ENCODE results near the gene UHRF1. TPM values are rescaled to one million over a fixed set of nuclear protein-coding genes. Genes with fewer than 3 reads are reported as not detected.
"Not testable (repeated sequence)": the region's sequence is repeated elsewhere in the genome, so short reads cannot be mapped to it uniquely, and the experiment has no call there.

Gene UHRF1
- total RNA-seq, 1 donor from 2014 or later: 10.4 TPM

- Mint-ChIP-seq H3K4me1 (ENCODE audit: low read depth, unreplicated experiment) (no peaks in the 10 kb centered on the region), H3K27ac (ENCODE audit: unreplicated experiment) (no peak overlapping the region), H3K9me3 (ENCODE audit: unreplicated experiment) (peaks cover 3% of the 10 kb centered on the region), H3K4me3 (ENCODE audit: unreplicated experiment) (no peak overlapping the region), H3K27me3 (ENCODE audit: unreplicated experiment) (peaks cover 3% of the 10 kb centered on the region), H3K36me3 (ENCODE audit: unreplicated experiment) (no peaks in the 10 kb centered on the region)
- TF ChIP-seq CTCF (IDR thresholded peaks at IDR 0.05; ENCODE audit: partially characterized antibody, unreplicated experiment): no peak
- no peak for DNase-seq
Observed at GRCh38 chr19:4889034-4889815, 20.1 kb upstream of the UHRF1 start.

GRCh38 chr19:4891066-4891465, 18.2 kb upstream of the UHRF1 start:
- H3K4me1 Mint-ChIP-seq (ENCODE audit: low read depth, unreplicated experiment): no peaks in the 10 kb centered on the region
- peaks cover 3% of the 10 kb centered on the region for H3K9me3 Mint-ChIP-seq (ENCODE audit: unreplicated experiment)
- H3K27me3 Mint-ChIP-seq (ENCODE audit: unreplicated experiment): peaks cover 3% of the 10 kb centered on the region

GRCh38 chr19:4892962-4893361, 16.3 kb upstream of the UHRF1 start:
- not testable (repeated sequence) for H3K9me3 Mint-ChIP-seq (ENCODE audit: unreplicated experiment); DNase-seq; H3K36me3 Mint-ChIP-seq (ENCODE audit: unreplicated experiment); H3K27me3 Mint-ChIP-seq (ENCODE audit: unreplicated experiment); H3K27ac Mint-ChIP-seq (ENCODE audit: unreplicated experiment); H3K4me3 Mint-ChIP-seq (ENCODE audit: unreplicated experiment); H3K4me1 Mint-ChIP-seq (ENCODE audit: low read depth, unreplicated experiment)

More at GRCh38 chr19:4891066-4891465, 18.2 kb upstream of the UHRF1 start:
- Mint-ChIP-seq H3K4me3 (ENCODE audit: unreplicated experiment) (no peak overlapping the region), H3K36me3 (ENCODE audit: unreplicated experiment) (no peaks in the 10 kb centered on the region), H3K27ac (ENCODE audit: unreplicated experiment) (no peak overlapping the region)
- no peak for TF ChIP-seq CTCF (IDR thresholded peaks at IDR 0.05; ENCODE audit: partially characterized antibody, unreplicated experiment)
- DNase-seq: no peak

GRCh38 chr19:4896372-4896771, 12.9 kb upstream of the UHRF1 start:
- Mint-ChIP-seq H3K4me3 (ENCODE audit: unreplicated experiment) (no peak overlapping the region), H3K27me3 (ENCODE audit: unreplicated experiment) (peaks cover under 1% of the 10 kb centered on the region), H3K4me1 (ENCODE audit: low read depth, unreplicated experiment) (no peaks in the 10 kb centered on the region), H3K36me3 (ENCODE audit: unreplicated experiment) (no peaks in the 10 kb centered on the region), H3K9me3 (ENCODE audit: unreplicated experiment) (no peaks in the 10 kb centered on the region), H3K27ac (ENCODE audit: unreplicated experiment) (no peak overlapping the region)
- TF ChIP-seq CTCF (IDR thresholded peaks at IDR 0.05; ENCODE audit: partially characterized antibody, unreplicated experiment): no peak
- DNase-seq: no peak

GRCh38 chr19:4897146-4897545, 12.2 kb upstream of the UHRF1 start:
- TF ChIP-seq CTCF (IDR thresholded peaks at IDR 0.05; ENCODE audit: partially characterized antibody, unreplicated experiment): no peak
- H3K27ac Mint-ChIP-seq (ENCODE audit: unreplicated experiment): no peak overlapping the region
- H3K27me3 Mint-ChIP-seq (ENCODE audit: unreplicated experiment): no peaks in the 10 kb centered on the region
- H3K36me3 Mint-ChIP-seq (ENCODE audit: unreplicated experiment): no peaks in the 10 kb centered on the region
- no peaks in the 10 kb centered on the region for H3K4me1 Mint-ChIP-seq (ENCODE audit: low read depth, unreplicated experiment)
- DNase-seq: no peak
- no peak overlapping the region for H3K4me3 Mint-ChIP-seq (ENCODE audit: unreplicated experiment)
- no peaks in the 10 kb centered on the region for H3K9me3 Mint-ChIP-seq (ENCODE audit: unreplicated experiment)

- not testable (repeated sequence) for H3K4me3 Mint-ChIP-seq (ENCODE audit: unreplicated experiment); H3K36me3 Mint-ChIP-seq (ENCODE audit: unreplicated experiment); H3K27me3 Mint-ChIP-seq (ENCODE audit: unreplicated experiment); H3K9me3 Mint-ChIP-seq (ENCODE audit: unreplicated experiment); H3K27ac Mint-ChIP-seq (ENCODE audit: unreplicated experiment); DNase-seq; H3K4me1 Mint-ChIP-seq (ENCODE audit: low read depth, unreplicated experiment)
Observed at GRCh38 chr19:4900879-4901278, 8.4 kb upstream of the UHRF1 start.
